GM12878 (cell line): ENCODE measurements around the gene ABCD4. TPM values are rescaled to one million over a fixed set of nuclear protein-coding genes. Genes with fewer than 3 reads are reported as not detected.

Experiments used
- ATAC-seq: fragments of 200-7000 bp; cut with Tn5 transposase; 3 replicates; pipeline ENCODE4 v1.9.1; 2020; ENCODE audit warnings: mild to moderate bottlenecking, moderate library complexity
- BruUV-seq: library from RNA; stranded (reverse); fragments of 400-500 nt; replicated peaks from 2 replicates; lab custom pipeline; 2021; lab: Mats Ljungman, UMichigan
- CTCF ChIA-PET: fragments of 300-600 bp; sonication (Branson Sonifier 250); formaldehyde crosslinking; extraction: SDS; loops from one replicate; lab custom pipeline; 2021; ENCODE audit warnings: inconsistent platforms; lab: Yijun Ruan, JAX
- POLR2A ChIA-PET: fragments of 350-600 bp; formaldehyde crosslinking; extraction: SDS; loops from one replicate; lab custom pipeline; 2021; ENCODE audit warnings: inconsistent platforms; lab: Charles Lee
- RAD21 ChIA-PET: fragments of 300-600 bp; sonication (Branson Sonifier 250); formaldehyde crosslinking; loops from one replicate; lab custom pipeline; 2023; ENCODE audit warnings: antibody characterized with exemption; ENCODE audit not compliant: unreplicated experiment; lab: Charles Lee
- SMC1A ChIA-PET: fragments of 300-600 bp; sonication (Branson Sonifier 250); formaldehyde crosslinking; loops from one replicate; lab custom pipeline; 2023; ENCODE audit not compliant: unreplicated experiment, uncharacterized antibody; lab: Charles Lee
- DNase-seq: peaks from one replicate; pipeline ENCODE4 v3.0.0-alpha.2; 2011; ENCODE audit warnings: low read depth, low spot score
- FAIRE-seq: peaks from 3 replicates; lab custom pipeline; 2011; peaks lifted over from hg19 to GRCh38; lab: Jason Lieb, UNC
- H2AFZ ChIP-seq: 2 replicates; pipeline ENCODE4 v1.6.0; 2011; ENCODE audit warnings: low read depth, low read length, control low read depth; ENCODE audit not compliant: control insufficient read depth
- H3K27ac ChIP-seq: 2 replicates; pipeline ENCODE4 v1.5.1; 2011; ENCODE audit warnings: control low read depth; ENCODE audit not compliant: control insufficient read depth, insufficient read depth
- H3K27me3 ChIP-seq, 2 experiments: replicated peaks in 1 of 2; 2 replicates each; pipeline versions ENCODE4 v1.6.0 to v1.6.1; 2011; ENCODE audit warnings: low read length in 1 of 2; ENCODE audit not compliant: control insufficient read depth in 2 of 2, insufficient read depth in 2 of 2
- H3K36me3 ChIP-seq, 2 experiments: 2 replicates each; pipeline ENCODE4 v1.5.1; 2011; ENCODE audit warnings: low read length in 1 of 2; ENCODE audit not compliant: control insufficient read depth in 2 of 2, insufficient read depth in 2 of 2
- H3K4me1 ChIP-seq: 2 replicates; pipeline ENCODE4 v1.6.1; 2011; ENCODE audit warnings: mild to moderate bottlenecking, low read length, moderate library complexity, mixed read lengths; ENCODE audit not compliant: control insufficient read depth, insufficient read depth
- H3K4me2 ChIP-seq: 2 replicates; pipeline ENCODE4 v1.6.0; 2011; ENCODE audit warnings: control low read depth; ENCODE audit not compliant: control insufficient read depth, insufficient read depth
- H3K4me3 ChIP-seq: fragments of 200-600 bp; sonication (generic); 2 replicates; pipeline ENCODE4 v1.5.1; 2016
- H3K79me2 ChIP-seq: 2 replicates; pipeline ENCODE4 v1.6.0; 2011; ENCODE audit warnings: low read length; ENCODE audit not compliant: control insufficient read depth, insufficient read depth
- H3K9ac ChIP-seq: 2 replicates; pipeline ENCODE4 v1.8.0; 2011; ENCODE audit warnings: low read length, control low read depth, mixed read lengths; ENCODE audit not compliant: control insufficient read depth, insufficient read depth
- H3K9me3 ChIP-seq: replicated peaks from 3 replicates; pipeline ENCODE4 v1.5.1; 2011; ENCODE audit warnings: mild to moderate bottlenecking, low read length; ENCODE audit not compliant: control insufficient read depth, insufficient read depth
- H4K20me1 ChIP-seq: 2 replicates; pipeline ENCODE4 v1.6.0; 2011; ENCODE audit not compliant: control insufficient read depth, insufficient read depth
- ESRRA ChIP-seq: IDR thresholded peaks from 2 replicates; pipeline ENCODE4 v1.6.1; 2012; ENCODE audit warnings: mild to moderate bottlenecking, low read length, improper control_type of control experiment
- FOXM1 ChIP-seq: IDR thresholded peaks from 2 replicates; pipeline ENCODE4 v1.6.1; 2012; ENCODE audit warnings: low read depth, mild to moderate bottlenecking, inconsistent platforms, low read length, moderate library complexity
- NRF1 ChIP-seq: conservative IDR thresholded peaks from 2 replicates; pipeline ENCODE4 v1.6.1; 2011; ENCODE audit warnings: mild to moderate bottlenecking, low read depth, low read length, improper control_type of control experiment
- RUNX3 ChIP-seq: IDR thresholded peaks from 2 replicates; pipeline ENCODE4 v1.6.1; 2012; ENCODE audit warnings: low read length, inconsistent platforms
- SMAD1 ChIP-seq: fragments of 450-650 bp; IDR thresholded peaks from 2 replicates; pipeline ENCODE4 v1.6.1; 2018; ENCODE audit warnings: mild to moderate bottlenecking, low read depth; ENCODE audit not compliant: partially characterized antibody
- SPI1 ChIP-seq: IDR thresholded peaks from 2 replicates; pipeline ENCODE4 v1.6.1; 2011; ENCODE audit warnings: low read depth, mild to moderate bottlenecking, low read length, moderate library complexity, borderline replicate concordance; ENCODE audit not compliant: insufficient read depth
- SUPT20H ChIP-seq: IDR thresholded peaks from 2 replicates; pipeline ENCODE4 v1.6.1; 2011; ENCODE audit warnings: low read depth, mild to moderate bottlenecking, low read length, moderate library complexity, borderline replicate concordance; ENCODE audit not compliant: control insufficient read depth
- YBX1 ChIP-seq: fragments of 450-650 bp; IDR thresholded peaks from 2 replicates; pipeline ENCODE4 v1.6.1; 2016; ENCODE audit warnings: antibody characterized with exemption
- ZNF207 ChIP-seq: fragments of 450-650 bp; IDR thresholded peaks from 2 replicates; pipeline ENCODE4 v1.6.1; 2014; ENCODE audit warnings: antibody characterized with exemption, mild to moderate bottlenecking, borderline replicate concordance
- ZNF274 ChIP-seq: IDR thresholded peaks from one replicate; pipeline ENCODE4 v1.8.0; 2011; ENCODE audit not compliant: insufficient read length, insufficient read depth
- WGBS: methylation state at CpG from one replicate; pipeline ENCODE4 v1.1.6; 2016; ENCODE audit warnings: low lambda C conversion rate; ENCODE audit not compliant: insufficient replicate concordance, insufficient coverage; ENCODE audit errors: missing lambda C conversion rate; 5-methylcytosine and 5-hydroxymethylcytosine counted together
- in situ Hi-C: fragments of 300-500 bp; cut with MboI; formaldehyde crosslinking; loops from 9 replicates; pipeline ENCODE4 v1.14.3; 2018; ENCODE audit warnings: mixed read lengths
- intact Hi-C: fragments of 100-400 bp; cut with micrococcal nuclease; formaldehyde crosslinking; loops from one replicate; pipeline ENCODE4 v1.14.2; 2022; ENCODE audit not compliant: unreplicated experiment
- polyA plus RNA-seq, 11 experiments: library from polyadenylated mRNA; depleted of rRNA in 4 of 11; unstranded in 6 of 11; stranded (reverse) in 5 of 11; fragments of >200 nt; fragmentation: Nextera tagmentation in 4 of 11; fragmentation: Illumina TruSeq in 1 of 11; extraction: Ambion mirVana in 4 of 11; extraction: Trizol in 1 of 11; gene quantifications; 1 replicate in 1 of 11; 2 replicates in 10 of 11; pipeline versions ENCODE4 v1.2.1 to v1.2.3, GENCODE V29; 2011 to 2016; ENCODE audit warnings: inconsistent platforms in 2 of 11, missing spikeins in 2 of 11, low read depth in 1 of 11
- total RNA-seq, 4 experiments: library from RNA; depleted of rRNA in 3 of 4; stranded (reverse); fragments of >200 nt in 3 of 4; fragmentation: Illumina TruSeq in 1 of 4; extraction: Trizol in 1 of 4; gene quantifications; 2 replicates each; pipeline versions ENCODE4 v1.2.1 to v1.2.3, GENCODE V29; 2013 to 2021
- TF ChIP-seq, protein P1 (sequence below): fragments of 450-650 bp; IDR thresholded peaks from 2 replicates; pipeline ENCODE4 v1.6.1; 2017; ENCODE audit warnings: mild to moderate bottlenecking, low read depth, inconsistent platforms; ENCODE audit not compliant: poor library complexity, severe bottlenecking
- TF ChIP-seq, protein P2 (sequence below): fragments of 450-650 bp; IDR thresholded peaks from 2 replicates; pipeline ENCODE4 v1.6.1; 2018; ENCODE audit warnings: mild to moderate bottlenecking, low read depth, moderate library complexity; ENCODE audit not compliant: partially characterized antibody

The ABCD4 gene
- total and polyA plus RNA-seq, 10 of the 15 experiments (the other 5 are each of a cell fraction or from before 2014, with no cell fraction given) = 5.7 to 29.5 (median 23.4) TPM

DNA sequence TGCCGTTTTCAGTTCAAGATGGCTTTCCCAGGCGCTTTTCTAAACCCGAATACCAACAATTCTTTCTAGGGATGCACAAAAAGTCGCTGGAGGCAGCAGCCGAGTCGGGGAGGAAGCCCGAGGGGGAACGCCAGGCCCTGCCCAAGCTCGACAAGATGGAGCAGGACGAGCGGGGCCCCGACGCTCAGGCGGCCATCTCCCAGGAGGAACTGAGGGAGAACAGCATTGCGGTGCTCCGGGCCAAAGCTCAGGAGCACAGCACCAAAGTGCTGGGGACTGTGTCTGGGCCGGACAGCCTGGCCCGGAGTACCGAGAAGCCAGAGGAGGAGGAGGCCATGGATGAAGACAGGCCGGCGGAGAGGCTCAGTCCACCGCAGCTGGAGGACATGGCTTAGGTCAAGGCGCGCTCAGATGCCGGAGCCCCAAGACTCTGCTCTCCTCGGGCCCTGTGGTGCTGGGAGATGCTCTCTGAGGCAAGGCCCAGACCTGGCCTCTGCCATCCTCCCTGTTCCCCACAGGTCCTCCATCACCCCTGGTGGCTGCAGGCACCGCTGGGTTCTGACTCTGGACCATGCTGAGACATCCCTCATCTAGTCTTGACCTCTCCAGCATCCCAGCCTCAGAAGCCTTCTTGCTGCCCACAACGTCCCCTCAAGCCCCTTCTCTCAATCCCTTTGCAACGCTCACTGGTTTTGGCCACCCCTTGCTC, 42.1 kb downstream of the ABCD4 start:
- POLR2A ChIA-PET = no interaction called here

More for the DNA sequence above, 42.1 kb downstream of the ABCD4 start:
- Histone ChIP-seq H3K9me3 (no peaks in the 10 kb centered on the region), H3K36me3 (no peaks in the 10 kb centered on the region), H3K4me3 (no peak overlapping the region), H3K79me2 (no peaks in the 10 kb centered on the region), H3K4me1 (peaks cover 6% of the 10 kb centered on the region), H3K9ac (no peak overlapping the region), H4K20me1 (no peaks in the 10 kb centered on the region), H3K27ac (no peak overlapping the region), H2AFZ (no peak overlapping the region), H3K27me3 (peaks cover 3 to 4% of the 10 kb centered on the region in 2 experiments; a peak in 3 of 4 replicates), H3K4me2 (no peak overlapping the region)
- TF ChIP-seq ZNF274 (no peak), FOXM1 (no peak), RUNX3 (no peak), NRF1 (no peak), ESRRA (no peak), SUPT20H (no peak), YBX1 (no peak), ZNF207 (no peak), SPI1 (no peak), SMAD1 (no peak)
- TF ChIP-seq, protein P1, sequence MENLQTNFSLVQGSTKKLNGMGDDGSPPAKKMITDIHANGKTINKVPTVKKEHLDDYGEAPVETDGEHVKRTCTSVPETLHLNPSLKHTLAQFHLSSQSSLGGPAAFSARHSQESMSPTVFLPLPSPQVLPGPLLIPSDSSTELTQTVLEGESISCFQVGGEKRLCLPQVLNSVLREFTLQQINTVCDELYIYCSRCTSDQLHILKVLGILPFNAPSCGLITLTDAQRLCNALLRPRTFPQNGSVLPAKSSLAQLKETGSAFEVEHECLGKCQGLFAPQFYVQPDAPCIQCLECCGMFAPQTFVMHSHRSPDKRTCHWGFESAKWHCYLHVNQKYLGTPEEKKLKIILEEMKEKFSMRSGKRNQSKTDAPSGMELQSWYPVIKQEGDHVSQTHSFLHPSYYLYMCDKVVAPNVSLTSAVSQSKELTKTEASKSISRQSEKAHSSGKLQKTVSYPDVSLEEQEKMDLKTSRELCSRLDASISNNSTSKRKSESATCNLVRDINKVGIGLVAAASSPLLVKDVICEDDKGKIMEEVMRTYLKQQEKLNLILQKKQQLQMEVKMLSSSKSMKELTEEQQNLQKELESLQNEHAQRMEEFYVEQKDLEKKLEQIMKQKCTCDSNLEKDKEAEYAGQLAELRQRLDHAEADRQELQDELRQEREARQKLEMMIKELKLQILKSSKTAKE = no peak
- TF ChIP-seq, protein P2, sequence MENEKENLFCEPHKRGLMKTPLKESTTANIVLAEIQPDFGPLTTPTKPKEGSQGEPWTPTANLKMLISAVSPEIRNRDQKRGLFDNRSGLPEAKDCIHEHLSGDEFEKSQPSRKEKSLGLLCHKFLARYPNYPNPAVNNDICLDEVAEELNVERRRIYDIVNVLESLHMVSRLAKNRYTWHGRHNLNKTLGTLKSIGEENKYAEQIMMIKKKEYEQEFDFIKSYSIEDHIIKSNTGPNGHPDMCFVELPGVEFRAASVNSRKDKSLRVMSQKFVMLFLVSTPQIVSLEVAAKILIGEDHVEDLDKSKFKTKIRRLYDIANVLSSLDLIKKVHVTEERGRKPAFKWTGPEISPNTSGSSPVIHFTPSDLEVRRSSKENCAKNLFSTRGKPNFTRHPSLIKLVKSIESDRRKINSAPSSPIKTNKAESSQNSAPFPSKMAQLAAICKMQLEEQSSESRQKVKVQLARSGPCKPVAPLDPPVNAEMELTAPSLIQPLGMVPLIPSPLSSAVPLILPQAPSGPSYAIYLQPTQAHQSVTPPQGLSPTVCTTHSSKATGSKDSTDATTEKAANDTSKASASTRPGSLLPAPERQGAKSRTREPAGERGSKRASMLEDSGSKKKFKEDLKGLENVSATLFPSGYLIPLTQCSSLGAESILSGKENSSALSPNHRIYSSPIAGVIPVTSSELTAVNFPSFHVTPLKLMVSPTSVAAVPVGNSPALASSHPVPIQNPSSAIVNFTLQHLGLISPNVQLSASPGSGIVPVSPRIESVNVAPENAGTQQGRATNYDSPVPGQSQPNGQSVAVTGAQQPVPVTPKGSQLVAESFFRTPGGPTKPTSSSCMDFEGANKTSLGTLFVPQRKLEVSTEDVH = no peak
- in situ Hi-C loops = no loop called here
- WGBS = 53% methylated on average over 28 of the region's 29 CpGs
- intact Hi-C loops = no loop called here
- ChIA-PET RAD21 (no interaction called here), SMC1A (no interaction called here), CTCF (interaction anchor here (0.6 kb wide), 1 partner anchor 8 kb away, joined by 3 read pairs; no protein-coding TSS in a partner anchor)
- ATAC-seq (no peak), FAIRE-seq (no peak), DNase-seq (no peak)
- no TSS peak for BruUV-seq
